Glutamatergic neuron (in vitro differentiated cells): ENCODE data around the gene ADSS1. TPM values are rescaled to one million over a fixed set of nuclear protein-coding genes. Genes with fewer than 3 reads are reported as not detected.

Experiments used
- DNase-seq: peaks from one replicate; pipeline ENCODE4 v3.0.0; 2022
- H3K27ac Mint-ChIP-seq: one replicate; pipeline ENCODE4 v1.8.0; 2020; ENCODE audit warnings: mild to moderate bottlenecking, mixed read lengths, inconsistent platforms; ENCODE audit not compliant: unreplicated experiment
- H3K27me3 Mint-ChIP-seq: one replicate; pipeline ENCODE4 v1.8.0; 2020; ENCODE audit warnings: mild to moderate bottlenecking, moderate library complexity, mixed read lengths, inconsistent platforms; ENCODE audit not compliant: unreplicated experiment
- H3K36me3 Mint-ChIP-seq: one replicate; pipeline ENCODE4 v1.8.0; 2020; ENCODE audit warnings: mild to moderate bottlenecking, mixed read lengths, inconsistent platforms; ENCODE audit not compliant: unreplicated experiment
- H3K4me1 Mint-ChIP-seq: one replicate; pipeline ENCODE4 v1.8.0; 2020; ENCODE audit warnings: mild to moderate bottlenecking, low read depth, mixed read lengths, inconsistent platforms; ENCODE audit not compliant: unreplicated experiment
- H3K4me3 Mint-ChIP-seq: one replicate; pipeline ENCODE4 v1.8.0; 2020; ENCODE audit warnings: mild to moderate bottlenecking, mixed read lengths, inconsistent platforms; ENCODE audit not compliant: unreplicated experiment
- H3K9me3 Mint-ChIP-seq: one replicate; pipeline ENCODE4 v1.8.0; 2020; ENCODE audit warnings: mild to moderate bottlenecking, moderate library complexity, mixed read lengths, inconsistent platforms; ENCODE audit not compliant: unreplicated experiment
- CTCF ChIP-seq: fragments of 200-600 bp; sonication (generic); IDR thresholded peaks from one replicate; pipeline ENCODE4 v1.5.0; 2021; ENCODE audit not compliant: partially characterized antibody, unreplicated experiment
- total RNA-seq: library from RNA; stranded (reverse); fragmentation: NEBNext Ultra II Directional; extraction: Animal tissue kit (Norgen Biotek cat#: 25700); gene quantifications from one replicate; pipeline ENCODE4 v1.2.1, GENCODE V29; 2021; ENCODE audit not compliant: unreplicated experiment

ADSS1 gene
- total RNA-seq, 1 donor from 2014 or later, result 45.1 TPM

GRCh38 chr14:104709387-104710039, 14.5 kb upstream of the ADSS1 start:
- no peak for TF ChIP-seq CTCF
- H3K4me1 Mint-ChIP-seq, result no peaks in the 10 kb centered on the region
- peaks cover 3% of the 10 kb centered on the region for H3K27me3 Mint-ChIP-seq
- H3K4me3 Mint-ChIP-seq, result no peak overlapping the region
- no peak for DNase-seq
- no peaks in the 10 kb centered on the region for H3K36me3 Mint-ChIP-seq
- H3K27ac Mint-ChIP-seq, result no peak overlapping the region
- H3K9me3 Mint-ChIP-seq, result peaks cover 2% of the 10 kb centered on the region

GRCh38 chr14:104710071-104710735, 13.8 kb upstream of the ADSS1 start:
- H3K27me3 Mint-ChIP-seq, result peaks cover 3% of the 10 kb centered on the region
- peak overlapping the region; percentile 66 for H3K27ac Mint-ChIP-seq
- no peak overlapping the region for H3K4me3 Mint-ChIP-seq
- H3K36me3 Mint-ChIP-seq, result no peaks in the 10 kb centered on the region
- TF ChIP-seq CTCF, result no peak
- no peaks in the 10 kb centered on the region for H3K4me1 Mint-ChIP-seq
- peaks cover 2% of the 10 kb centered on the region for H3K9me3 Mint-ChIP-seq
- no peak for DNase-seq

GRCh38 chr14:104712881-104713734, 10.9 kb upstream of the ADSS1 start:
- H3K4me1 Mint-ChIP-seq, result no peaks in the 10 kb centered on the region
- H3K4me3 Mint-ChIP-seq, result no peak overlapping the region
- H3K9me3 Mint-ChIP-seq, result peaks cover 6% of the 10 kb centered on the region
- H3K27ac Mint-ChIP-seq, result no peak overlapping the region
- no peak for DNase-seq
- peaks cover 6% of the 10 kb centered on the region for H3K27me3 Mint-ChIP-seq
- H3K36me3 Mint-ChIP-seq, result no peaks in the 10 kb centered on the region
- TF ChIP-seq CTCF, result no peak

- H3K27ac Mint-ChIP-seq, result no peak overlapping the region
- no peaks in the 10 kb centered on the region for H3K36me3 Mint-ChIP-seq
Observed at GRCh38 chr14:104714066-104714465, 10.0 kb upstream of the ADSS1 start.

More at GRCh38 chr14:104714066-104714465, 10.0 kb upstream of the ADSS1 start:
- Mint-ChIP-seq H3K4me3 (no peak overlapping the region), H3K4me1 (no peaks in the 10 kb centered on the region), H3K9me3 (peaks cover 6% of the 10 kb centered on the region), H3K27me3 (peaks cover 6% of the 10 kb centered on the region)
- DNase-seq, result no peak
- TF ChIP-seq CTCF, result no peak
